Tibial nerve (tissue), 4 donors: Measurements from ENCODE around the gene TNNC1. TPM values are rescaled to one million over a fixed set of nuclear protein-coding genes. Genes with fewer than 3 reads are reported as not detected.

ENCODE experiments used
- DNase-seq, 2 donors: peaks; one replicate each; pipeline ENCODE4 v3.0.0-alpha.2; 2019; ENCODE audit warnings: low spot score in 2 of 2
- H3K27ac ChIP-seq, 4 donors: fragments of 200-600 bp; sonication (generic) in 3 of 4; one replicate each; pipeline ENCODE4 v1.5.1; 2017 to 2019; ENCODE audit warnings: mild to moderate bottlenecking in 1 of 4
- H3K27me3 ChIP-seq, 2 donors: fragments of 200-600 bp; sonication (generic) in 1 of 2; one replicate each; pipeline versions ENCODE4 v1.5.1 to v1.6.0; 2017 to 2019
- H3K36me3 ChIP-seq, 3 donors: fragments of 200-600 bp; sonication (generic); one replicate each; pipeline ENCODE4 v1.5.1; 2018 to 2019
- H3K4me1 ChIP-seq, 4 donors: fragments of 200-600 bp; sonication (generic) in 3 of 4; one replicate each; pipeline ENCODE4 v1.5.1; 2017 to 2019
- H3K4me3 ChIP-seq, 4 donors: fragments of 200-600 bp; sonication (generic) in 3 of 4; one replicate each; pipeline ENCODE4 v1.5.1; 2017 to 2019; ENCODE audit warnings: mild to moderate bottlenecking in 1 of 4, moderate library complexity in 1 of 4
- H3K9me3 ChIP-seq, 4 donors: fragments of 200-600 bp; sonication (generic) in 3 of 4; one replicate each; pipeline ENCODE4 v1.5.1; 2017 to 2019
- EP300 ChIP-seq, 2 donors: sonication (generic); formaldehyde crosslinking; IDR thresholded peaks; one replicate each; pipeline ENCODE4 v1.6.1; 2017; ENCODE audit warnings: antibody characterized with exemption in 2 of 2, mild to moderate bottlenecking in 1 of 2
- POLR2A ChIP-seq, 2 donors: fragments of 450-650 bp; IDR thresholded peaks; one replicate each; pipeline ENCODE4 v1.6.1; 2017; ENCODE audit warnings: antibody characterized with exemption in 2 of 2, mild to moderate bottlenecking in 2 of 2, moderate library complexity in 2 of 2
- WGBS, 2 donors: methylation state at CpG; one replicate each; pipeline ENCODE4 v1.1.5; 2018; 5-methylcytosine and 5-hydroxymethylcytosine counted together
- total RNA-seq, 4 donors: library from RNA; depleted of rRNA; stranded (reverse); fragments of >200 nt; gene quantifications; one replicate each; pipeline ENCODE4 v1.1.0, GENCODE V29; 2016
- TF ChIP-seq, protein P1 (sequence below), 5 experiments: fragments of 200-600 bp in 3 of 5; fragments of 450-650 bp in 2 of 5; sonication (generic) in 3 of 5; IDR thresholded peaks; one replicate each; pipeline ENCODE4 v1.5.1; 2016 to 2019; ENCODE audit warnings: antibody characterized with exemption in 5 of 5, mild to moderate bottlenecking in 3 of 5, moderate library complexity in 2 of 5

The TNNC1 gene
- total RNA-seq, 4 donors from 2014 or later = 235 to 624 (median 535) TPM

DNA sequence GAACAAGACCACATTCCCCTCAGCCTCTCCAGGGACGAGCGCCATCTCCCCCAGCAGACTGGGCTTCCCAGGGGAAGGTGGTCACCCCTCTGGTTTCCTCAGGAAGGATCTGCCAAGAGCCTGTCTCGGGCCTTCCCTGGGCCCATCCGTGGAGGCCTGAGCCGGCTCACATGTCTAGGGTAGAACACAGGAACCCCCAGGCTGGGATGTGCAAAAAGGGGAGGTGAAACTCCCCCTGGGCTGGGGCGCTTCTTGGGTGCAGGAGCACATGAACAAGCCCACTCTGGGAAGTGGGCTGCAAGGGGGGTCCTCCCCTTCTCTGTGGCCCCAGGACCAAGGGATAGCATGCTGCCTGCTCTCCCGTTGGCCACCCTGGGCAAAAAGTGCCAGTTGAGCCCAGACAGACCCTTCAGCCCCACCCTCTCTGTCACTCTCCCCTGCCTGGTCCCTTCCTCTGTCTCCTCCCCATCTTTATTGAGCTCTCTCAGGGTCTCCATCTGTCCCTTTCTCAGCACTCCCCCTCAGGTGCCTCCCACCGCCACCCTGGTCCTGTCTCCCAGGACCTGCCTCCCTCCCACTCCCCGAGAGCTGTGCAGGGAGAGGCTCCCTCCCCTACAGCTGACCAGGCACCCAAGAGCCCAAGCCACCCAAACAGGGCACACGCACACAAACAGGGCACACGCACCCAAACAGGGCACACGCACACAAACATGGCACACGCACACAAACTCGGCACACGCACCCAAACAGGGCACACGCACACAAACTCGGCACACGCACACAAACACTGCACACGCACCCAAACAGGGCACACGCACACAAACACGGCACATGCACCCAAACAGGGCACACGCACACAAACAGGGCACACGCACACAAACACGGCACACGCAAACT lies 9.8 kb downstream of the TNNC1 start:
- peak overlapping the region in 1 of 4 donors; percentile 69 for H3K27ac ChIP-seq
- H3K27me3 ChIP-seq = no peaks in the 10 kb centered on the region
- peaks cover 0 to 34% (median 9%) of the 10 kb centered on the region in 4 donors for H3K4me1 ChIP-seq
- no peaks in the 10 kb centered on the region for H3K9me3 ChIP-seq
- H3K4me3 ChIP-seq = peak overlapping the region; percentile 15 to 53 (median 30)
- 63 to 73% methylated on average over 24 to 25 of the region's 25 CpGs for WGBS, 2 donors
- no peak for TF ChIP-seq POLR2A (IDR thresholded peaks at IDR 0.05)
- TF ChIP-seq, protein P1, sequence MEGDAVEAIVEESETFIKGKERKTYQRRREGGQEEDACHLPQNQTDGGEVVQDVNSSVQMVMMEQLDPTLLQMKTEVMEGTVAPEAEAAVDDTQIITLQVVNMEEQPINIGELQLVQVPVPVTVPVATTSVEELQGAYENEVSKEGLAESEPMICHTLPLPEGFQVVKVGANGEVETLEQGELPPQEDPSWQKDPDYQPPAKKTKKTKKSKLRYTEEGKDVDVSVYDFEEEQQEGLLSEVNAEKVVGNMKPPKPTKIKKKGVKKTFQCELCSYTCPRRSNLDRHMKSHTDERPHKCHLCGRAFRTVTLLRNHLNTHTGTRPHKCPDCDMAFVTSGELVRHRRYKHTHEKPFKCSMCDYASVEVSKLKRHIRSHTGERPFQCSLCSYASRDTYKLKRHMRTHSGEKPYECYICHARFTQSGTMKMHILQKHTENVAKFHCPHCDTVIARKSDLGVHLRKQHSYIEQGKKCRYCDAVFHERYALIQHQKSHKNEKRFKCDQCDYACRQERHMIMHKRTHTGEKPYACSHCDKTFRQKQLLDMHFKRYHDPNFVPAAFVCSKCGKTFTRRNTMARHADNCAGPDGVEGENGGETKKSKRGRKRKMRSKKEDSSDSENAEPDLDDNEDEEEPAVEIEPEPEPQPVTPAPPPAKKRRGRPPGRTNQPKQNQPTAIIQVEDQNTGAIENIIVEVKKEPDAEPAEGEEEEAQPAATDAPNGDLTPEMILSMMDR (IDR thresholded peaks at IDR 0.05) = no peak
- no peak for TF ChIP-seq EP300 (IDR thresholded peaks at IDR 0.05)
- no peak for DNase-seq
- H3K36me3 ChIP-seq = peaks cover 0 to 19% (median 0%) of the 10 kb centered on the region in 3 donors

DNA sequence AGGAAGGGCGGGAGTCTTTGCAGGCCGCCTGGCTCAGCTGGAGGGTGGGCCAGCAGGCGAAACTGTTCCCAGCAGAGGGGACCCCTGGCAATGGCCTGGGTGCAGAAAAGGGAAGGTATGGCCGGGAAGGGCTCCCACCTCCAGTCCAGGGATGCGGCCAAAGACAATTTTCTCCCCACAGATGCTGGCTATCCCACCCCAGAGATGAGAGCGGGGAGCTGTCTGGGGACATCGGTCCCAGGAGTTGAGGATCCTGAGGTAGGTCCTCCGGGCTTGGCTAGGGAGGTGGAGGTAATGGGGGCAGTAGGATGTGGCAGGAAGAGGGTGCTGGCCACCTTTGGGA lies 10.6 kb downstream of the TNNC1 start:
- Histone ChIP-seq H3K27ac (peak overlapping the region in 1 of 4 donors; percentile 69), H3K27me3 (no peaks in the 10 kb centered on the region), H3K4me1 (peaks cover 0 to 34% (median 9%) of the 10 kb centered on the region in 4 donors), H3K36me3 (peaks cover 0 to 27% (median 0%) of the 10 kb centered on the region in 3 donors), H3K9me3 (no peaks in the 10 kb centered on the region), H3K4me3 (peak overlapping the region in 1 of 4 donors; percentile 53)
- TF ChIP-seq POLR2A (IDR thresholded peaks at IDR 0.05) (no peak), EP300 (IDR thresholded peaks at IDR 0.05) (no peak)
- TF ChIP-seq, protein P1 (IDR thresholded peaks at IDR 0.05) = no peak
- WGBS, 2 donors = 91 to 94% methylated on average over 4 to 8 of the region's 8 CpGs
- no peak for DNase-seq

DNA sequence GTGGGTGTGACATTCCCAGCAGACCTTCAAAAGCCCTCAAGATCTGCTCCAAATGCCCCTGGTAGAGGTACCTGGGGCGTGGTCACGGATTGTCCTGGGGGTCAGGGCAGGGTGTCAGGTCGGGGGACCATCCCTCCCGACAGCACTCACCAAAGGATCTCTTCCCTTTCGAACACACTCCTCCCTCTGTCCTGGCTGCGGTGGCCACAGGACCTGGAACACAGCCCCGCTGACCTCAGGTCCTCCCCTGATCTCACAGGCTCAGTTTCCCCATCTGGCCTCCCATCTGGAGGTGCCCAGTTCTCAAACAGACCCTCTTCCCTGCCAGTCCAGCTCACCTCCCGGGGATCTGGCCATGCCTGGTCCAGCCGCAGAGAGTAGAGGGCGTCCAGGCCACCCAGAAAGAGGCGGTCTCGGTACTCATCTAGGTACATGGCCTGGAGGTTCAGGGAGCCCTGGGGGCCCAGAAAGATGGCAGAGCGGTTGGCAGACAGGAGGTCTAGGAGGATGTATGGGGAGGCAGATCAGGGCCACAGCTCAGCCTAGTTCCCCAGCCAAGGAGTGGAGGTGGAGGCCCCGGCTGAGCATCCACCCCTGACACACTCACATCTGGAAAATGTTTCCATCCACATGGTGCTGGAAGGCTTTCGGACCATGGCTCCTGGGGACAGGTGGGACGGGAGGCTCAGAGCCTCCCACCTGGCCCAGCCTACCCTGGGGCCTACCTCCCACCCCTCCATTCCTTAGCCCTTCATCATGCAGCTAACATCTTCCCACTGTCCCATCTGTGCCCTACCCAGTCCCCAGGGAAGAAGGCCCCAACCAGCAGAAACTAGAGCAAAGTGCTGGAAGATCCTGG lies 11.2 kb downstream of the TNNC1 start:
- TF ChIP-seq EP300 (IDR thresholded peaks at IDR 0.05) = no peak
- TF ChIP-seq POLR2A (IDR thresholded peaks at IDR 0.05) = no peak
- TF ChIP-seq, protein P1 (IDR thresholded peaks at IDR 0.05) = no peak
- Histone ChIP-seq H3K27me3 (no peaks in the 10 kb centered on the region), H3K4me3 (peak overlapping the region in 1 of 4 donors; percentile 53), H3K36me3 (peaks cover 0 to 33% (median 0%) of the 10 kb centered on the region in 3 donors), H3K27ac (peak overlapping the region in 2 of 4 donors; percentile 15 to 69), H3K9me3 (no peaks in the 10 kb centered on the region), H3K4me1 (peaks cover 0 to 34% (median 9%) of the 10 kb centered on the region in 4 donors)
- 83 to 88% methylated on average over 12 to 15 of the region's 16 CpGs for whole genome bisulfite sequencing, 2 donors
- DNase-seq = no peak

DNA sequence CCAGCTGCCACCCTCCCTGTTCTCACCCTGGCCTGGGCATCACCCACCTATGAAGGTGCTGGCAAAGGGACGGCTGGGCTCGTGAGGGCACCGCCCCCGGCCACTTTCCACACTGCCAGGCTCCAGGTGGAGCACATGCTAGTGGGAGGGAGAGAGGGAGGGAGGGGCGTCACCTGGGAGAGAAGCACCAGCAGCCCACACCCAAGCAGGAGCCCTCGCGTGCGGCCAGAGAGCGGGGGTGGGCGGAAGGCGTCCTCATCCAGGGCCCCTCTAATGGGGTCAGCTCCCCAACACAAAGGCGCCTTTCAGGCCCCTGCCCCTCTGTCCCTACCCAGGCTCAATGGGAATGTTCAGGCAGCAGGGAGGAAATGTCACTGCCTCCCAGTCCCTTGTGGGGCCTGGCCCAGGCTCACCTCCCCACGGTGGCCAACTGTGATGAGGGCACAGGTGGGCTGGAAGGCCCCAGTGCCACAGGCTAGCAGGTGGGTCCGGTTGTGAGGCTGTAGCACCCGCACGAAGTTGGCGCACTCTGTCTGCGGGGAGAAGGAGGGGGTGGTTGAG lies 12.0 kb downstream of the TNNC1 start:
- no peaks in the 10 kb centered on the region for H3K9me3 ChIP-seq
- no peak for DNase-seq
- H3K27me3 ChIP-seq = no peaks in the 10 kb centered on the region
- TF ChIP-seq, protein P1 (IDR thresholded peaks at IDR 0.05) = no peak
- TF ChIP-seq POLR2A (IDR thresholded peaks at IDR 0.05) = no peak
- peak in 1 of 2 donors; percentile 15 for TF ChIP-seq EP300 (IDR thresholded peaks at IDR 0.05)
- H3K4me3 ChIP-seq = peak overlapping the region in 1 of 4 donors; percentile 53
- H3K27ac ChIP-seq = peak overlapping the region in 3 of 4 donors; percentile 10 to 69 (median 15)
- H3K36me3 ChIP-seq = peaks cover 0 to 35% (median 0%) of the 10 kb centered on the region in 3 donors
- H3K4me1 ChIP-seq = peaks cover 0 to 37% (median 9%) of the 10 kb centered on the region in 4 donors
- WGBS, 2 donors = 42 to 64% methylated on average over 9 to 17 of the region's 18 CpGs
